IPS-NIHi11 (cell line): ENCODE results near the gene TYROBP.

Experiments
- DNase-seq: peaks from one replicate; pipeline ENCODE4 v3.0.0; 2012; ENCODE audit warnings: mixed read lengths, low spot score

The TYROBP gene

DNA sequence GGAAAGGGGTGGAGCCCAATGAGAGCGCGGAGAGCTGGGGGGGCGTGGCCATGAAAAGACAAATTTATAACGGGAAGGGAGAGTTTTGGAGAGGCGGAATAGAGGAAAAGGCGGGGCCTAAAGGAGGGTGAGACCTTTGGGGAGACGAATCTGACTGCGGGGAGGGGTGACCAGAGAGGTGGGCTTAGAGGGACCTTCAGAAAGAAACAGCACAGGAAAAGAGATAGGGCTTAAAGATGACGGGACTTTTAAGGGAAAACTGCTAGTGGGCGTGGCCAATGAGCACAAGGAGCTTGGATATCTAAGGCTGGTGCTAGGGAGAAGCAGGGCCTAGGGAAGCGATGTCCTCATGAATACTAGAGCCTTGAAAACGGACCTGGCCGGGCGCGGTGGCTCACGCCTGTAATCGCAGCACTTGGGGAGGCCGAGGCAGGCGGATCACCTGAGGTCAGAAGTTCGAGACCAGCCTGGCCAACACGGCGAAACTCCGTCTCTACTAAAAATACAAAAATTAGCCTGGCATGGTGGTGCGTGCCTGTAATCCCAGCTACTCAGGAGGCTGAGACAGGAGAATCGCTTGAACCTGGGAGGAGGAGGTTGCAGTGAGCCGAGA, 37.9 kb downstream of the TYROBP start:
- DNase-seq: peak; percentile 73

DNA sequence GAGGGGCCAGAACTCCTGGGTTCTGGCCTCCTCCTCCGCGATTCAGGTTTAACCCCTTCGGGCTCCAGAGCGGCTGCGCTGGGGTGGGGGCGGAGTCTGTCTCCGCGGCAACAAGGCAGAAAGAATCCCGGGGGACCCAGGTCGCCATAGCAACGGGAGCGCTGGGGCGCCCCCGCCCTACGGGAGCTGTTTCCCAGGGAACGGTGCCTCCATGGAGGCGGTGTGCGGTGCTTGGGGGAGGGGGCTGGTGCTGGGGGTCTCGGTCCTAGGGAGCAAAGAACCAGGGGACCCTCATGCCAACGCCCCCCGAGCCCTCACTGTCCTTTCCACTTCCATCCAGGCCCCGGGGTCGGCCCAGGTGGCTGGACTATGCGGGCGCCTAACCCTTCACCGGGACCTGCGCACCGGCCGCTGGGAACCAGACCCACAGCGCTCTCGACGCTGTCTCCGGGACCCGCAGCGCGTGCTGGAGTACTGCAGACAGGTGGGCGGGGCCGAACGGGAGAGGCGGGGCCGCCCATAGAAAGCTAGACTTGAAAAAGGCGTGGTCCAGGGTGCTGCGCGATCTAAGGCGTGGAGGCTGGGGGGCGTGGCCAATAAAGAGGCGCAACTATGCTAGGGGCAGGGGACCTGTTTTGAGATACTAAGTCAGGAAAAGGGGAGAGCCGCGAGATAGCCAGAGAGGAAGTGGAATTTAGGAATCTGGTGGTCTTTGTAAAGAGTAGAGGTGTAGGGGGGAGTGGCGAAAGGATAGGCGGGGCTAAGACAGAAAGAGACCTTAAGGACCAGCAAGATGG, 38.6 kb downstream of the TYROBP start:
- peak; percentile 88 for DNase-seq

DNA sequence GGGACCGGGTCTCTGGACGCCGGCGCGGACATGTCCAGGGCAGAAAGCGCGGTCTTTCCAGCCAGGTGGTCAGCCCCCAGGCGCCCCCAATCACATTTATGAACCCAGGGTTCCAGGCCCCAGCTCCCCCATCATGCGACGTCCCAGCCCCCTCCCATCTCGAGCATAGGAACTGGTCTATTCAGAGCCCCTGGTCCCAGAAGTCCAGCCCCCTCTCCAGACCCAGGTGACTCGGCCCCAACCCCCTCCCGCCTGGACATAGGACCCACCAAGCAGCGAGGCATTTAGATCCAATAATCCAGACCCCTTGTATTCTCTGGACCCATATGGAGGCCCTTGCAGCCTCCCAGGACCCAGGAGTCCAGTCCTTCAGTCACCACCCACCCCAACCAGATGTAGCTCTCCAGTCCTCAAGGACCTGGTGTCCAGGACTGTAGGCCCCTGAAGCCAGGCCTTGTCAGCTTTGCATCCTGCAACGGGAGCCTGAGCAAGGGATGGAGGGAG, 39.2 kb downstream of the TYROBP start:
- no peak for DNase-seq

DNA sequence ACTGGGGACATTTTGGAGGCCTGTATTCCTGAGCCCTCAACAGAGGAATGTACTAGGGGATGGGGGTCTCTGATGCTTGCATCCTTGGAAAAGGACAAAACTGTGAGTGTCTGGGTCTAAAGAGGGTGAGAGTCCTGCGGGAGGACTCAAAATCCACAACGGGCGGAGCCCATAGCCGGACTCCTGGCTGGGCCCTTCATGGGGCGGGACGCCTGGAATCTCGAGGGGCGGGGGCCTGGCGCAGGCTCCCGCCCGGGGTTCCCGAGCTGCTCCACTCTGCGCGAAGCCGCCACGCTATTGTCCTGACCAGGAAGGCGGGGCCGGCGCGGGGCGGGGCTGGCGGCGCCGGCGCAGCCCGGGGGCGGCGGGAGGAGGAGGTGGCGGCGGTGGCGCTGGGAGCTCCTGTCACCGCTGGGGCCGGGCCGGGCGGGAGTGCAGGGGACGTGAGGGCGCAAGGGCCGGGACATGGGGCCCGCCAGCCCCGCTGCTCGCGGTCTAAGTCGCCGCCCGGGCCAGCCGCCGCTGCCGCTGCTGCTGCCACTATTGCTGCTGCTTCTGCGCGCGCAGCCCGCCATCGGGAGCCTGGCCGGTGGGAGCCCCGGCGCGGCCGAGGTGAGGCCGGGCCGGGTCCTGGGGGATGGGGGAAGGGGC, 39.8 kb downstream of the TYROBP start, which contains the start of gene APLP1:
Gene APLP1 (plus strand): TSS at position 403 of the 651 bp plus-strand sequence. CDS start 63 bp downstream, at position 466.
- peak; percentile 76 for DNase-seq

- DNase-seq: no peak
Measured at GRCh38 chr19:35863018-35863417, 45.1 kb downstream of the TYROBP start.

DNA sequence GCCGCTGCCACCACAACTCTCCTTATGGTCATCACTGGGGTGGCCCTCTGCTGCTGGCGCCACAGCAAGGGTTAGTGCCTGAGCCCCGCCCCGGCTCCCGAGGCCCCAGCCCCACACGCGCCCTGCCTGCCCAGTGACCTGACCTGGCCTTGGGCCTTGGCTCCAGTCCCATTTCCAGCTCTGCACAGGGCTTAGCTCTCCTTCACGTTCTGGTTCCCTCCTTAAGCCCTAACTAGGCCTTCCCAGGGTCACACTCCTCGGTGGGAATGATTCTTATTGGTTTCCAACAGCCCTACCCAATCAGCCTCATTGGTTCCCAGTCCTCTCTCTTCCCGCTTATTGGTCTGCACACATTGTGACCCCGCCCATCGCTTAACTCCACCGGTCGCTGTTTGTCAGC, 45.6 kb downstream of the TYROBP start:
- no peak for DNase-seq

- DNase-seq: peak; percentile 42
Measured at GRCh38 chr19:35861640-35862160, 46.4 kb downstream of the TYROBP start.

GRCh38 chr19:35860818-35861639, 47.1 kb downstream of the TYROBP start:
- DNase-seq: peak; percentile 94

GRCh38 chr19:35860436-35860817, 47.7 kb downstream of the TYROBP start:
- no peak for DNase-seq

DNA sequence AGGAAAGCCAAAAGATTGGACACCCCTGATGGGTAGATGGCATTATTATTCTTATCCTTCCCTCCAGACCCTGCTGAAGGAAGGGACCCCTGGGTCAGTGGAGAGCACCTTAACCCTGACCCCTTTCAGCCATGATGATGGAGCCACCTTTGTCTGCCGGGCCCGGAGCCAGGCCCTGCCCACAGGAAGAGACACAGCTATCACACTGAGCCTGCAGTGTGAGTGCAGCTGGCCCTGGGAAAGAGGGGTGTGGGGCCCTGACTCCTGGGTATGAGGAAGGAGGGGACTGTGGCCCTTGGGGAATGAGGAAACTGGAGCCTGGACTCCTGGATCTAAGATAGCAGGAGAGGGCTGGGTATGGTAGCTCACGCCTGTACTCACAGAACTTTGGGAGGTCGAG, 48.7 kb downstream of the TYROBP start:
- no peak for DNase-seq

DNA sequence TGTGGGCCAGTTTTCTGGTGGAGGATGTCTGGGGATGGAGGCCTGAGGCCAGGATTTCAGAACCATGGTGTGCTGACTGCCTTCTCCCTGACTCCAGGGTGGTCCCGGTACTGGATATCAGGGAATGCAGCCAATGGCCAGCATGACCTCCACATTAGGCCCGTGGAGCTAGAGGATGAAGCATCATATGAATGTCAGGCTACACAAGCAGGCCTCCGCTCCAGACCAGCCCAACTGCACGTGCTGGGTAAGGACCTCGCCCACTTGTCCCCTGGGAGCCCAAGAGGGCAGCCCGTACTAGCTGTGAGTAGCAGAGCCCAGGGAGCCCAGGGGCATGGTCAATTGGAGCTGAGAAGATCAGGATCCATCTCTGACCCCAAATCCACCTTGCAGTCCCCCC, 49.8 kb downstream of the TYROBP start:
- DNase-seq: no peak

- DNase-seq: peak; percentile 76
Measured at GRCh38 chr19:35856546-35857149, 51.4 kb downstream of the TYROBP start, which contains the start of gene KIRREL2. TSS of gene KIRREL2 (plus strand) at chr19:35856911. CDS start at chr19:35857120, 209 bp downstream.
